Stimulated activated CD8-positive, alpha-beta memory T cell treated with anti-CD3 and anti-CD28 coated beads, Interleukin-4, amount 100 ng/mL, for 4 hours (primary cell): ENCODE results near the gene KLF17.

Experiments
- DNase-seq, 2 donors: peaks; one replicate each; pipeline ENCODE4 v3.0.0-alpha.2; 2020; ENCODE audit warnings: low read depth in 2 of 2, low spot score in 1 of 2

KLF17 gene, protein sequence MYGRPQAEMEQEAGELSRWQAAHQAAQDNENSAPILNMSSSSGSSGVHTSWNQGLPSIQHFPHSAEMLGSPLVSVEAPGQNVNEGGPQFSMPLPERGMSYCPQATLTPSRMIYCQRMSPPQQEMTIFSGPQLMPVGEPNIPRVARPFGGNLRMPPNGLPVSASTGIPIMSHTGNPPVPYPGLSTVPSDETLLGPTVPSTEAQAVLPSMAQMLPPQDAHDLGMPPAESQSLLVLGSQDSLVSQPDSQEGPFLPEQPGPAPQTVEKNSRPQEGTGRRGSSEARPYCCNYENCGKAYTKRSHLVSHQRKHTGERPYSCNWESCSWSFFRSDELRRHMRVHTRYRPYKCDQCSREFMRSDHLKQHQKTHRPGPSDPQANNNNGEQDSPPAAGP

DNA sequence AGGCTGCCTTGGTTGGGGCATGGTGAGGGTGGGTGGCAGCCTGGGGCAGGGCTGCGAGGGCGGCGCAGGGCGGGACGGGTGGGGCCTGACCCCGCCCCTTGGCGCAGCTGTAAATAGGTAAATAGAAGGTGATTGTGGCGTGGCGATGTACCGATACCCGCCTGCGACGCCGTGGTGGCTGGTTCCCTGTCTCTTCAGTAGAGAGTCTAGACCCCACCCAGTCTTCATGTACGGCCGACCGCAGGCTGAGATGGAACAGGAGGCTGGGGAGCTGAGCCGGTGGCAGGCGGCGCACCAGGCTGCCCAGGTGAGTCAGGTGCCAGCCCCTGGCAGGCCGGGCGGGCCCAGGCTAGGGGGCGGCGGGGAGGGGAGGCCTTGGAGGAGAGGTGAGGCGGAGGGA lies at the start of gene KLF17:
TSS of gene KLF17 (plus strand) at position 140 of the 400 bp plus-strand sequence. CDS start at position 227, 87 bp downstream.
- no peak for DNase-seq

DNA sequence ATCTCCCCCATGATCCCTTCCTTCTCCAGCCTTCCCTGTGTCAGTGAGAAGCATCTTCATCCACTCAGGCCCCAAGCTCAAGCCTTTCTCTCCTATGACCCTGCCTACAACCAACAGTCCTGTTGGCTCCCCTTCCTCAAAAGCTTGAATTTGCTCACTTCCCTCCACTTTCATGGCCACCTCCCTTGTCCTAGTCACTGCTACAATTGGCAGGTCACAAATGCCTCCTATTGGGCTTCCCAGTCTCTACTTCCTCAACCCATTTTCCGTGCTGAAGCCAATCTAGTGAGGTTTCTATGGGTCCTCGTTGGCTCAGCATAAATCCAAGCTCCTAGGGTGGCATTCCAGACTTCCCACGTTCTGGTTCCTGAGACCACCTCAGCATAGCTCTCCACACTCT lies 47.2 kb upstream of the KLF17 start:
- DNase-seq, result no peak

DNA sequence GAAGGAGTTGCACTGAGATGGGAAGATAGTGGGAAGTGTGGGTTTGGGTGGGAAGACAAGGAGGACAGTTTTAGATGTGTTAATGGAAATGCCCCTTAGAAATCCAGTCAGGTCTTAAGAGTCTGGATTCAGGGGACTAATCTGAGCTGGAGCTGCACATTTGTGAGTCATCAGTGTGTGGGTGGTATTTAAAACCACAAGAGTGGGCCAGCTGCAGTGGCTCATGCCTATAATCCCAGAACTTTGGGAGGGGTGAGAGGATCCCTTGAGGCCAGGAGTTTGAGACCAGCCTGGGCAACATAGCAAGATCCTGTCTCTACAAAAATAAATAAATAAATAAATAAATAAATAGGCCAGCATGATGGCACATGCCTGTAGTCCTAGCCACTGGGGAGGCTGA lies 46.4 kb upstream of the KLF17 start:
- no peak for DNase-seq

DNA sequence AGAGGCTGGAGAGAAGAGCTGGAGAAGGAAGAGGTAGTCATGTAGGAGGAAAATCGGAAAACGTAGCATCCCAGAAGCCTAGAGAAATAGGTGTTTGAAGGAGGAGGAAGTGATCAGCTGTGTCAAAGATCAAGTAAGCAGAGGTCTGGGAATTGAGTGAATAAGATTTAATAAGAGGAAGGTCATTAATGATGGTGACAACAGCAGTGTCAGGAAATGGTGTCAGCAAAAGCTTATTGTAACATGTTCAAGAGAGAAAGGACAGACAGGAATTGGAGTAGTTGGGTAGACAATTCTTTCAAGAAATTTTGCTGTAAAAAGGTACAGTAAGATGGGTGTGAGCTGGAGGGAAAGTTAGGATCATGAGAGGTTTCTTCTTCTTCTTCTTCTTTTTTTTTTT lies 45.8 kb upstream of the KLF17 start:
- DNase-seq, result no peak

DNA sequence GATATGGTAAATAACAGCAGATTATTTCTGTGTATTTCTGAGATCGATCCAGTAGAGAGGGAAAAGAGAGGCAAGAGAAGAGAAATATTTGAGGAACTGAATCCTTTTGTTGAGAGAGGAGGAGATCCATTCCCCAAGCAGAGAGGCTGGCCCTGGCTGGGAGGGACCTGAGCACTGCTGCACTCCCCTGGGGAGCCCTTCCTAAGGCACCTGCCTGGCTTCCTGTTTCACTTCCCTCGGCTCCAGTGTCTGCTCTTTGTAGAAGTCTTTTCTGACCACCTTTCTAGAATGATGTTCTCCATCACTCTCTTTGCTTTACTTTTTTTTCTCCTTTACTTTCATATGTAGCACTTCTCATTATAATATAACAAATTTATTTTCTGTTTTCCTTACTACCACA lies 45.1 kb upstream of the KLF17 start:
- DNase-seq, result no peak

DNA sequence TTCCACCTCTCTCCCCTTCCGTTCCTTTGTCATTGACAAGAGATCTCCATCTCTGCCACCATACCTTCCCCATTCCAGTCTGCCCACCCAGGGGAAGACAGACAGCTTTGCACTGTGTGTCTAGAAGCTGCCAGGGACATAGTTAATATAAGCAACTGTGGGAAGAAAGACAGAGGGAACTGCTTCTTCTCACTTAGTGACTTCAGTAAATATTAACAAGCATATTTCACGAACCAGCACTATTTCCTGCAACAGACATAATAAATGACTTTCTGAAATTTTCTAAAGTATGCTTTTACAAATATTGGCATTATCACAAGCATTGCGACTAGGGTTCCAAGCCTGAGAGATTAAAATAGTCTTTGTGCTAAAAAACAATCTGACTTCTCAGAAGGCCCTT lies 44.2 kb upstream of the KLF17 start:
- DNase-seq, result no peak

DNA sequence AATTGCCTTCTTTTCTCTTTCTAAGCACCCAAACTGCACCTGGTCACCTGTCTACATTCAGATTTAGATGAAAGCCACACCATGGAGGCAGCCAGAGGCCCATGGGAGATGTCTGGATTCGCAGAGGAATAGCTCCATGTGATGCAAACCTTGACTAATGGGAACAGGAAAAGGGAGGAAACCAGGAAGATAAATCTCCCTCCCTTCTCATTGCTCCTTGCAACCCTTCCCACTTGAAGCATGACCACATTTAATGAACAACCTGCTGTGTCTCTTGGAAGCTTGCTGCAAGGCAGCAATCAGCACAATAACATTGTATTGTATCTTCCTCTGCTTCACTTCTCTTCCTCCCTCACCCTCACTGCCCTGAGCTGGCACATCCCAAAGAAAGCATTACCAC lies 42.6 kb upstream of the KLF17 start:
- DNase-seq, result no peak

DNA sequence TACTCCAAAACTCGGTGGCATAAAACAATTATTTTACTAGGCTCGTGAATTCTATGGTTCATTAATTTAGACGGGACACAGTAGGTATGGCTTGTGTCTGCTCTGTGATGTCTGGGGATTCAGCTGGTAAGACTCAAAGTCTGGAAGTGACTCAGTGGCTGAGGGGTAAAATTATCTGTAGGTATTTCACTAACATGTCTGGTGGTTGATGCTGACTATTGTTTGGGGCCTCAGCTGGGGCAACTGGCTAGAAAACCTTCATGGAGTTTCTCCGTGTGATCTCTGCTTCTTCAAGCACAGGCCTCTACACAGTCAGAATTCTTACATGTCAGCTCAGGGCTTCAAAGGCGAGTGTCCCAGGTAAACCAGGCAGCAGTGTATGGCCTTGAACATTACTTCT lies 41.2 kb upstream of the KLF17 start:
- no peak for DNase-seq

DNA sequence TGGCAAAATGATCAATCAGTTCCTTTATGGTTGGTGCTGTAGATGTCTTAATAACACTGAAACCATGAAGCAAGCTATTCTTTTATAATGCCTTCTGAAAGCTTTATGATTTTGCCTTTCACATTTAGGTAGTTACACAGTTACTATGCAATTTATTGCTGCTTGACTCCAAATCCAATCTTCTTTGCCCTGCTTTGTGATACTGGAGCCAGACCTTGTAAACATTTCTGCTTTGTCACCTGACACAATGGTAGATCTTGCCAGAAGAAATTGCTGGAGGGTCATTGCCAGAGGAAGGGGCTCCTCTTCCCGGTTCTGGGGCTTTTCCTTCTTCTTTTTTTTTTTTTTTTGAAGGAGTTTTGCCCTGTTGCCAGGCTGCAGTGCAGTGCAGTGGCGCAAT lies 40.5 kb upstream of the KLF17 start:
- no peak for DNase-seq

DNA sequence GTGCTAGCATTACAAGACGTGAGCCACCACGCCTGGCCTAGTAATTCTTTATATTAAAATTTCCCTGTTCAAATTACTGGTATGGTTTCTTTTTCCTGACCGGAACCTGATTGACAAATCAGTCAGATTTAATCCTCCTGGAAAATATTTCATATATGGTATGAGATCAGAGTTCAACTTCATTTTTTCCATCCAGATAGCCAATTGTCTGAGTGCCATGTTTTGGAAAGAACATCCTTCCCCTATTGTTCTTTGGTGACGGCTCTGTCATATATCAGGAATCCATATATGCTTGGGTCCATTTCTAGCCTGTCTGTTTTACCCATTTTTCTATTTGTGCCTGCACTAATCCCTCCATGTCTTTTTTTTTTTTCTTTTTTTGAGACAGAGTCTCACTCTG lies 39.1 kb upstream of the KLF17 start:
- no peak for DNase-seq

DNA sequence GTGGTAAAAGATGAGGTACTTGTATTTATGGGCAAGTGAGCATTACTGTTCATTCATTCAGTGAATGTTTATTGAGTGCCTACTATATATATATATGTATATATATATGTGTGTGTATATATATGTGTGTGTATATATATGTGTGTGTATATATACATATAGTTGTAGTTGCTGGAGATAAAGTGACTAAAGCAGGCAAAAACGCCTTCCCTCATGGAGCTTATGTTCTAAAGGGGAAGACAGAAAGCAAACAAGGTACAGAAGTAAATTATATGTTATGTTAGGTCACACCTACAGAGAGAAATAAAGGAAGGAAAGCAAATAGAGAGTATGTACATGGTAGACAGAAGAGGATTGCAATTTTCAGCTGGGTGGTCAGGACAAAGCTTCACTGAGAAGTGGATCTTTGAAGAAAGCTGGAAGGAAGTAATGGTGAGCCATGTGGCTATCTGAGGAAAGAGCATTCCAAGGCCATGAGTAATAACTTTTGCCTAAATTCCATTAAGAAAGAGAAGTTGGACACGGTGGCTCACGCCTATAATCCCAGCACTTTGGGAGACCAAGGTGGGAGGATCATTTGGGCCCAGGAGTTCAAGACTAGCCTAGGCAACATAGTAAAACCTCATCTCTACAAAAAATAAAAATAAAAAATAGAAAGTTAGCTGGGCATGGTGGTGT lies 33.5 kb upstream of the KLF17 start:
- DNase-seq, result no peak

DNA sequence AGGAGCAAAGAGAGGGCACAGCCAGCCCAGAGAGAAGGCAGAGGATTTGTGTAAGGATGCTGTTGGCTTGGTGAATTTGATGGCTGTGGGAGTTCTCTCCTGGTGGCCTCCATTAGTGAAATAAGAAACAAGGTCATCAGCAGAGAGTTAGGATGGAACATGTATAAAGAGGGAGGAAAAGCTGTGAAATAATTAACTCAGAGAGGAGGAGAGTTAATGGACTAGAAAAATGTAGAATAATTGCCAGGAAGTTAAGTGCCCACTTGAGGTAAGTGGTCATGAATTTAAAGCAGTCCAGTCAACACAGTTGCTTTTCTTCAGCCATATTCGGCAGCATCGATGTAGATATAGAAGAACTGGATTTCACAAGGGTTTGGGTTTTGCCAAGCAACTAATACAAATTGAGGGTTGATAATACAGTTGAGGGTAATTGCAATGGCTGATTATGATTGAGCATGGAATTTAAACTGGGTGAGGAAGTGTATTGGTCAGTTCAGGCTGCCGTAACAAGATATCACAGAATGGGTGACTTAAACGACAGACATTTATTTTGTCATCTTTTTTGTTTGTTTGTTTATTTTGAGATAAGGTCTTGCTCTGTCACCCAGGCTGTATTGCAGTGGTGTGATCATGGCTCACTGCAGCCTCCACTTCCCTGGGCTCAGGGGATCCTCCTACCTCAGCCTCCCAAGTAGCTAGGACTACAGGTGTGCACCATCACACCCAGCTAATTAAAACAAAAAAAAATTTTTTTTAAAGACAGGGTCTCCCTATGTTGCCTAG lies 31.7 kb upstream of the KLF17 start:
- no peak for DNase-seq

DNA sequence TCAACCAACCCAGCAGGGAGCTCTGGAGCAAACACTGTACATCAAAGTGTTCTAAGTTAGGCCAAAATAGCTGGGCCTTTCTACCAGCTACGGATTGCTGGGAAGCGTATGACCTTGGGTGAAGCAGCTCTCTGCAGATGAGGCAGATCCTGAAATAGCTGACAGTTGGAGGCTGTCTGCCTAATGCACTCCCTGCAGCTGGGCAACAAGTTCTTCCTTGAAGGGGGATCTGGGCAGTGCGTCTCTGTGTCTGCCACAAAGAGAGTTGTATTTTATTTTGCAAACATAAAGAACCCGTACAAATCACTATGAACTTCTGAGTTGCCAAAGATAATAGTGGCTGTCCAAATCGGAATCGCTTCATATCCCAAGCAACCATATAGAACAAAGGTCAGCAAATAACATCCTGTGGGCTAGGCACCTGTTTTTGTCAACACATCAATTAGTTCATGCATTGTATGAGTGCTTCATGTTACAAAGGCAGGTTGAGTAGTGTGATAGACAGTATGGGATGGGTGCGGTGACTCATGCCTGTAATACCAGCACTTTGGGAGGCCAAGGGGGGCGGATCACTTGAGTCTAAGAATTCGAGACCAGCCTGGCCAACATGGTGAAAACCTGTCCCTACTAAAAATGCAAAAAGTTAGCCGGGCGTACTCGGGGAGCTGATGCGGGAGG lies 29.1 kb upstream of the KLF17 start:
- no peak for DNase-seq

DNA sequence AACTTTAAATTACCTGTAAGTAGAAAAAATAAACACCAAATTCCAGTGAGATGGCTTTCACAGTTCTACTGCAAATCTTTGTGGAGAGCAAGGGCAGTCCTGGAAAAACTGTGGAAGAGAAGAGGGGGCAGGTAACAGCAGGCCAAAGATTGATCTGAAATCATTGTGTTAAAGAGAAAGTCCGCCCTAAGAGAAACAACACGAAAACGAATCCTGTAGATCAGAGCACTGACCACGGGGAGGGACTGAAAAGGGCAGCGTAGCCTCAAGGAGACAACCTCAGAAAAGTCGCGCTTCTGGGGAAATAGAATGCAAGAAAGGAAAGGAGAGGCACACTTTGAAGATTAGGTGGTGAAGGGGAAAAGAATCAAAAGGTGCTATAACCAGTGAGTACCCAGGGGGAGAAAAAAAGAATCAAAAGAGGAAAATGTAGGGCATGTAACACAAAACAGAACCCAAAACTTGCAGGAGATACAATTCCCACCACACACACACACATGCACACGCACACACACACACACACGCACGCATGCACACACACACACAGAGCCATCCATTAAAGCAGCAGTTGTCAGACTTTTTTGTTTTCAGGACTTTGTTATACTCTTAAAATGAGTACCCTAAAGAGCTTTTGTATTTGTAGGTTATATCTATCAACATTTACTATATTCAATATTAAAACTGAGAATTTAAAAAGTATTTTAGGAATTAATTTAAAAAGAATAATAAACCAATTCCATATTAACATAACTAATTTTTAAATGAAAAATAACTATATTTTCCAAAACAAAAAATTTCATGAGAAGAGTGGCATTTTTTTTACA lies 28.0 kb upstream of the KLF17 start:
- DNase-seq, result no peak

DNA sequence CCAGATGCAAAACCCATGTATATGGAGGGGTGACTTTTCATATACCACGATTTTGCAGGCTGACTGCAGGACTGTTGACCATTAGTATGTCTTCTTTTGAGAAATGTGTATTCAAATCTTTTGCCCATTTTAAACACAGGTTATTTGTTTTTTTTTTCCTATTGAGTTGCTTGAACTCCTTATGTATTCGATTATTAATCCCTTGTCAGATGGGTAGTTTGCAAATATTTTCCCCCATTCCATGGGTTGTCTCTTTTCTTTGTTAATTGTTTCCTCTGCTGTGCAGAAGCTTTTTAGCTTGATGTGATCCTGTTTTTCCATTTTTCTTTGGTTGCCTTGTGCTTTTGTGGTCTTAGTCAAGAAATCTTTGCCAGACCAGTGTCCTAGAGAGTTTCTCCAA lies 24.6 kb upstream of the KLF17 start:
- DNase-seq, result no peak

DNA sequence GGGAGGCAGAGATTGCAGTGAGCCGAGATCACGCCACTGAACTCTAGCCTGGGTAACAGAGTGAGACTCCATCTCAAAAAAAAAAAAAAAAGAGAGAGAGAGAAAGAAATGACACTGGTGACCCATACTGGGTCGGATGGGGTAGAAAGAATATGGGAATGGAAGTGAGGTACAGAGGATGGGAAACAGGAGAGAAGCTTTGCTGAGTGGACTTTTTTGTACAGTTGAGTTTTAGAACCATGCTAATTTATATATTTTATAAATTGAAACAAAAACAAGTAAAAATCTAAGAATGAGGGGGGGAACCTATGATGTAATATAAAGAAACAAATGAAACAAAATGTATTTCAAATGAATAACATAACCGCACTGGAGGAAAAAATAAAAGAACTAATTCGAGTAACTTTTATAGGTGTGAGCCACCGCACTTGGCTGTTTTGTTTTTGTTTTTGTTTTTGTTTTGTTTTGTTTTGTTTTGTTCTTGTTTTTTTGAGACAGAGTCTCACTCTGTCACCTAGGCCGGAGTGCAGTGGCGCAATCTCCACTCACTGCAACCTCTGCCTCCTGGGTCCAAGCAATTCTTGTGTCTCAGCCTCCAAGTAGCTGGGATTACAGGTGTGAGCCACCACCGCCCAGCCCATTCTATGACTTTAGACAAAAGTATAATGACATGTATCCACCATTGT lies 18.3 kb upstream of the KLF17 start:
- no peak for DNase-seq

DNA sequence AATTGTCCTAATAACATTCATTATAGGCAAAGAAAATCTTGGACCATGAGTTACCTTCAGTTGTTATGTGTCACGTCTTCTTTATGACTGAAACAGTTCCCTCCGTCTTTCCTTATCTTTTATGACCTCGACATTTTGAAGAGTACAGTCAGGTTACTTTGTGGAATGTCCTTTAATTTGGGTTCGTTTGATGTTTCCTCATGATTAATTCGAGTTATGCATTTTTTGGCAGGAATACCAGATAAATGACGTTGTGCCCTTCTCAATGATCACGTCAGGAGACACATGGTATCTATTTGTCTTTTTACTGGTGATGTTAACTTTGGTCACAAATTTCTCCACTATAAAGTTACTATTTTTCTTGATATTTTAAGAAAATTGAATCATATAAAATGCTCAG lies 17.3 kb upstream of the KLF17 start:
- no peak for DNase-seq

DNA sequence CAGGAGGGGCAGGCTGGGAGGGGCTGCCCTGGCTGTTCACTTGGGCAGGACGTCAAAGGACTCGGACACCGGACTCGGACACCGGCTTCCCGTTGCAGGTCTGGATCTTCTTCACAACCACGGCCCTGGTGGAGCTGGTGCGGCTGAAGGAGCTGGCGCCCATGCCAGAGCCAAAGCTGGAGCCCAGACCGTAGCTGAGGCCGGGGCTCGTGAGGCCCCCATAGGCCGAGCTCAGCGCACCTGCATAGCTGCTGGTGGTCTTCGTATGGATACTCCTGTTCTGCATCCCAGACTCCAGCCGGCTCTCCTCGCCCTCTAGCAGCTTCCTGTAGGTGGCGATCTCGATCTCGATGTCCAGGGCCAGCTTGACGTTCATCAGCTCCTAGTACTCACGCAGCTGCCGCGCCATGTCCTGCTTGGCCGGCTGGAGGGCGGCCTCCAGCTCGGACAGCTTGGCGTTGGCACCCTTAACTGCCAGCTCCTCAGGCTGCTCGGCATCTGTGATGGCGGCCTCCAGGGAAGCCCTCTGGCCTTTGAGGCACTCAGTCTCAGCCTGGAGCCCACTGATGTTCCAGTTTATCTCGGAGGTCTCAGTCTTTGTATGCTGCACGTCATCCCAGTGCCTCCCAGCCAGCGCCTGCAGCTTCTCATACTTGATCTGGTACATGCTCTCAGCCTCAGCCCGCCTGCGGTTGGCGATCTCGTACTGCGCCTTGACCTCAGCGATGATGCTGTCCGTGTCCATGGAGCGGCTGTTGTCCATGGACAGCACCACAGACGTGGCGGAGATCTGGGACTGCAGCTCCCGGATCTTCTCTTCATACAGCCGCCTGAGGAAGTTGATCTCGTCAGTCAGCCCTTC lies 15.1 kb upstream of the KLF17 start:
- DNase-seq, result no peak

DNA sequence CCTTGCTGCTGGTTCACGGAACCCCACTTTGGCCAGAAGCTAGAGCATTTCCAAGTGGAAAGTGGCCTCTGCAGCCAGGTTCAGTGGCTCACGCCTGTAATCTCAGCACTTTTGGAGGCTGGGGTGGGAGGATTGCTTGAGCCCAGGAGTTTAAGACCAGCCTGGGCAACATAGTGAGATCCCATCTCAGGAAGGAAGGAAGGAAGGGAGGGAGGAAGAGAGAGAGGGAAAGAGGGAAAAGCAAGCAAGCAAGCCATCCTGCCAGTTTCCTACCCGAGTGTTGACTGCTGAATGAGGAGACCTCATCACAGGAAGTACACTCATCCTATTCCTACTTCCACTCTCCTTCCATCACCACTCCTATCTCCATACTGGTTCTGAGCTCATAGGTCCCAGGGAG lies 12.8 kb upstream of the KLF17 start:
- no peak for DNase-seq
